GM23338 (cell line): Measurements from ENCODE around the gene USP32. TPM values are rescaled to one million over a fixed set of nuclear protein-coding genes. Genes with fewer than 3 reads are reported as not detected.

ENCODE experiments used
- ATAC-seq: fragments of 200-7000 bp; cut with Tn5 transposase; 3 replicates; pipeline ENCODE4 v1.9.1; 2020
- DNase-seq: peaks from one replicate; pipeline ENCODE4 v3.0.0-alpha.2; 2015; ENCODE audit warnings: low spot score
- H2AFZ ChIP-seq: fragments of 200-600 bp; sonication (generic); 2 replicates; pipeline ENCODE4 v1.8.0; 2016; ENCODE audit warnings: antibody characterized with exemption, mild to moderate bottlenecking, moderate library complexity
- H3F3A ChIP-seq: fragments of 200-600 bp; sonication (generic); replicated peaks from 2 replicates; pipeline ENCODE4 v1.8.0; 2017; ENCODE audit warnings: antibody characterized with exemption, mixed run types, low read depth
- H3K27ac ChIP-seq: fragments of 200-600 bp; sonication (generic); 2 replicates; pipeline ENCODE4 v1.6.1; 2016; ENCODE audit warnings: low read depth
- H3K27me3 ChIP-seq: fragments of 200-600 bp; sonication (generic); 2 replicates; pipeline ENCODE4 v1.8.0; 2016; ENCODE audit warnings: mild to moderate bottlenecking, mixed run types, moderate library complexity; ENCODE audit not compliant: insufficient read depth
- H3K36me3 ChIP-seq: fragments of 200-600 bp; sonication (generic); 2 replicates; pipeline ENCODE4 v1.8.0; 2016; ENCODE audit warnings: mild to moderate bottlenecking; ENCODE audit not compliant: insufficient read depth
- H3K4me1 ChIP-seq: fragments of 200-600 bp; sonication (generic); 2 replicates; pipeline ENCODE4 v1.8.0; 2016; ENCODE audit warnings: mild to moderate bottlenecking, moderate library complexity; ENCODE audit not compliant: insufficient read depth
- H3K4me2 ChIP-seq: fragments of 200-600 bp; sonication (generic); 2 replicates; pipeline ENCODE4 v1.7.1; 2017; ENCODE audit warnings: mixed run types
- H3K4me3 ChIP-seq: fragments of 200-600 bp; sonication (generic); 2 replicates; pipeline ENCODE4 v1.6.1; 2016; ENCODE audit warnings: mixed run types
- H3K79me2 ChIP-seq: fragments of 200-600 bp; sonication (generic); replicated peaks from 2 replicates; pipeline ENCODE4 v1.8.0; 2017; ENCODE audit warnings: mild to moderate bottlenecking; ENCODE audit not compliant: insufficient read depth
- H3K9me2 ChIP-seq: fragments of 200-600 bp; sonication (generic); 2 replicates; pipeline ENCODE4 v1.8.0; 2017; ENCODE audit not compliant: insufficient read depth
- H4K20me1 ChIP-seq: fragments of 200-600 bp; sonication (generic); replicated peaks from 2 replicates; pipeline ENCODE4 v1.8.0; 2017; ENCODE audit warnings: mild to moderate bottlenecking; ENCODE audit not compliant: insufficient read depth
- H3K27ac Mint-ChIP-seq: 2 replicates; pipeline ENCODE4 v1.8.0; 2020; ENCODE audit warnings: inconsistent platforms, mild to moderate bottlenecking, moderate library complexity, mixed read lengths
- H3K27me3 Mint-ChIP-seq: 3 replicates; pipeline ENCODE4 v1.8.0; 2022; ENCODE audit warnings: low read depth, mild to moderate bottlenecking, moderate library complexity, mixed read lengths, inconsistent platforms; ENCODE audit not compliant: insufficient read depth, poor library complexity
- H3K36me3 Mint-ChIP-seq: 3 replicates; pipeline ENCODE4 v1.8.0; 2021; ENCODE audit warnings: low read depth, mild to moderate bottlenecking, inconsistent platforms, moderate library complexity, mixed read lengths
- H3K4me1 Mint-ChIP-seq: 3 replicates; pipeline ENCODE4 v1.8.0; 2020; ENCODE audit warnings: mild to moderate bottlenecking, inconsistent platforms, mixed read lengths
- H3K4me3 Mint-ChIP-seq: 3 replicates; pipeline ENCODE4 v1.8.0; 2021; ENCODE audit warnings: moderate library complexity, mild to moderate bottlenecking, inconsistent platforms, mixed read lengths
- H3K9me3 Mint-ChIP-seq: 3 replicates; pipeline ENCODE4 v1.8.0; 2020; ENCODE audit warnings: moderate library complexity, mild to moderate bottlenecking, inconsistent platforms, mixed read lengths
- CREB1 ChIP-seq: fragments of 250-450 bp; sonication (Bioruptor Pico); IDR thresholded peaks from 2 replicates; pipeline ENCODE4 v1.5.0; 2020; ENCODE audit warnings: low read depth, mild to moderate bottlenecking, moderate library complexity
- CTCF ChIP-seq, 2 experiments: fragments of 200-600 bp in 1 of 2; sonication (generic) in 1 of 2; conservative IDR thresholded peaks; 2 replicates each; pipeline versions ENCODE4 v1.5.1 to v1.6.1; 2016 to 2017; ENCODE audit warnings: antibody characterized with exemption in 2 of 2, low read depth in 2 of 2, mild to moderate bottlenecking in 2 of 2, moderate library complexity in 1 of 2
- ETS1 ChIP-seq: IDR thresholded peaks from 2 replicates; pipeline ENCODE4 v1.6.1; 2016; ENCODE audit warnings: antibody characterized with exemption
- EZH2 ChIP-seq: fragments of 200-600 bp; sonication (generic); IDR thresholded peaks from one replicate; pipeline ENCODE4 v1.8.0; 2017; ENCODE audit warnings: antibody characterized with exemption, mild to moderate bottlenecking, low read depth; ENCODE audit not compliant: unreplicated experiment
- EZH2phosphoT487 ChIP-seq: fragments of 200-600 bp; sonication (generic); IDR thresholded peaks from one replicate; pipeline ENCODE4 v1.8.1; 2018; ENCODE audit warnings: antibody characterized with exemption; ENCODE audit not compliant: unreplicated experiment
- JUNB ChIP-seq: IDR thresholded peaks from one replicate; pipeline ENCODE4 v1.6.1; 2016; ENCODE audit warnings: antibody characterized with exemption; ENCODE audit not compliant: unreplicated experiment
- NANOG ChIP-seq: IDR thresholded peaks from 2 replicates; pipeline ENCODE4 v1.6.1; 2016; ENCODE audit warnings: antibody characterized with exemption, borderline replicate concordance
- REST ChIP-seq: IDR thresholded peaks from one replicate; pipeline ENCODE4 v1.6.1; 2018; ENCODE audit warnings: antibody characterized with exemption; ENCODE audit not compliant: unreplicated experiment
- STAT1 ChIP-seq: IDR thresholded peaks from one replicate; pipeline ENCODE4 v1.6.1; 2016; ENCODE audit warnings: antibody characterized with exemption; ENCODE audit not compliant: unreplicated experiment
- ZNF114 ChIP-seq: fragments of 250-450 bp; sonication (Bioruptor Pico); IDR thresholded peaks from 2 replicates; pipeline ENCODE4 v1.5.0; 2020; ENCODE audit warnings: mild to moderate bottlenecking, moderate library complexity
- ZNF331 ChIP-seq: fragments of 250-450 bp; sonication (Bioruptor Pico); IDR thresholded peaks from 2 replicates; pipeline ENCODE4 v1.5.0; 2020; ENCODE audit warnings: low read depth, mild to moderate bottlenecking, moderate library complexity
- ZNF462 ChIP-seq: fragments of 250-450 bp; sonication (Bioruptor Pico); IDR thresholded peaks from 2 replicates; pipeline ENCODE4 v1.5.0; 2020; ENCODE audit warnings: mild to moderate bottlenecking, moderate library complexity
- polyA plus RNA-seq: library from polyadenylated mRNA; unstranded; fragments of >200 nt; fragmentation: Nextera tagmentation; extraction: Ambion mirVana; gene quantifications from 2 replicates; pipeline ENCODE4 v1.2.1, GENCODE V29; 2016
- total RNA-seq: library from RNA; depleted of rRNA; stranded (reverse); fragments of >200 nt; shearing (Covaris generic); gene quantifications from 2 replicates; pipeline ENCODE4 v1.2.3, GENCODE V29; 2014

The USP32 gene
- total and polyA plus RNA-seq, 2 experiments from 2014 or later: 43.6 to 129 TPM

GRCh38 chr17:60351012-60351695 lies 40.8 kb downstream of the USP32 start:
- no peak for DNase-seq
- H3K27ac ChIP-seq: peak overlapping the region; percentile 26; the same call in 1 of the 2 replicates
- H3F3A ChIP-seq: no peaks in the 10 kb centered on the region
- peaks cover 13% of the 10 kb centered on the region for H3K4me1 ChIP-seq
- H3K4me3 Mint-ChIP-seq: no peak overlapping the region
- peaks cover 19% of the 10 kb centered on the region for H3K4me1 Mint-ChIP-seq
- no peaks in the 10 kb centered on the region for H3K27me3 ChIP-seq
- peaks cover 8% of the 10 kb centered on the region; the same call in 2 of the 3 replicates for H3K36me3 Mint-ChIP-seq
- peaks cover 5% of the 10 kb centered on the region for H3K27me3 Mint-ChIP-seq
- ATAC-seq: no peak; the same call in 2 of the 3 replicates
- H3K27ac Mint-ChIP-seq: peak overlapping the region; percentile 16
- TF ChIP-seq ETS1 (no peak), EZH2phosphoT487 (no peak), ZNF331 (no peak), NANOG (no peak), JUNB (no peak), STAT1 (no peak), CREB1 (CRISPR knock-in tag) (no peak), ZNF114 (CRISPR knock-in tag) (no peak), REST (no peak), EZH2 (no peak), CTCF (conservative IDR thresholded peaks at IDR 0.05; ENCODE audit: low read depth in 2 of 2) (no peak), ZNF462 (CRISPR knock-in tag) (no peak)
- H3K4me2 ChIP-seq: no peak overlapping the region
- no peak overlapping the region for H2AFZ ChIP-seq
- peaks cover 56% of the 10 kb centered on the region for H4K20me1 ChIP-seq
- H3K36me3 ChIP-seq: no peaks in the 10 kb centered on the region
- no peaks in the 10 kb centered on the region for H3K9me3 Mint-ChIP-seq
- H3K4me3 ChIP-seq: no peak overlapping the region
- H3K9me2 ChIP-seq: no peaks in the 10 kb centered on the region
- peaks cover 99% of the 10 kb centered on the region for H3K79me2 ChIP-seq
